GM23248 (cell line): ENCODE results near the gene AAGAB. TPM values are rescaled to one million over a fixed set of nuclear protein-coding genes. Genes with fewer than 3 reads are reported as not detected.
"Not testable (repeated sequence)": the region's sequence is repeated elsewhere in the genome, so short reads cannot be mapped to it uniquely, and the experiment has no call there.

Source experiments
- DNase-seq: peaks from one replicate; pipeline ENCODE4 v3.0.0-alpha.2; 2015
- H2AFZ ChIP-seq: fragments of 200-600 bp; sonication (generic); 2 replicates; pipeline ENCODE4 v1.6.1; 2016; ENCODE audit warnings: antibody characterized with exemption
- H3F3A ChIP-seq: fragments of 200-600 bp; sonication (generic); 2 replicates; pipeline ENCODE4 v1.6.1; 2016; ENCODE audit warnings: mild to moderate bottlenecking, antibody characterized with exemption, mixed run types; ENCODE audit not compliant: insufficient read depth
- H3K27ac ChIP-seq: fragments of 200-600 bp; sonication (generic); 2 replicates; pipeline ENCODE4 v1.5.1; 2016; ENCODE audit warnings: mild to moderate bottlenecking
- H3K27me3 ChIP-seq: fragments of 200-600 bp; sonication (generic); replicated peaks from 2 replicates; pipeline ENCODE4 v1.6.1; 2016; ENCODE audit warnings: mild to moderate bottlenecking; ENCODE audit not compliant: insufficient read depth
- H3K36me3 ChIP-seq: fragments of 200-600 bp; sonication (generic); 2 replicates; pipeline ENCODE4 v1.6.1; 2016; ENCODE audit warnings: low read depth, mild to moderate bottlenecking
- H3K4me1 ChIP-seq: fragments of 200-600 bp; sonication (generic); 2 replicates; pipeline ENCODE4 v1.6.1; 2016; ENCODE audit warnings: mild to moderate bottlenecking; ENCODE audit not compliant: insufficient read depth
- H3K4me2 ChIP-seq: fragments of 200-600 bp; sonication (generic); one replicate; pipeline ENCODE4 v1.6.1; 2016; ENCODE audit warnings: mild to moderate bottlenecking; ENCODE audit not compliant: unreplicated experiment
- H3K4me3 ChIP-seq: fragments of 200-600 bp; sonication (generic); 2 replicates; pipeline ENCODE4 v1.5.1; 2016; ENCODE audit warnings: mild to moderate bottlenecking
- H3K79me2 ChIP-seq: fragments of 200-600 bp; sonication (generic); 2 replicates; pipeline ENCODE4 v1.6.1; 2016; ENCODE audit warnings: mild to moderate bottlenecking; ENCODE audit not compliant: insufficient read depth
- H3K9ac ChIP-seq: fragments of 200-600 bp; sonication (generic); 2 replicates; pipeline ENCODE4 v1.6.1; 2016; ENCODE audit warnings: mild to moderate bottlenecking
- H3K9me2 ChIP-seq: fragments of 200-600 bp; sonication (generic); 2 replicates; pipeline ENCODE4 v1.6.1; 2016; ENCODE audit warnings: mixed run types, mild to moderate bottlenecking, moderate library complexity; ENCODE audit not compliant: insufficient read depth
- H3K9me3 ChIP-seq: fragments of 200-600 bp; sonication (generic); one replicate; pipeline ENCODE4 v1.6.1; 2017; ENCODE audit warnings: low read depth
- H4K20me1 ChIP-seq: fragments of 200-600 bp; sonication (generic); 2 replicates; pipeline ENCODE4 v1.6.0; 2016; ENCODE audit not compliant: insufficient read depth
- EZH2 ChIP-seq: fragments of 200-600 bp; sonication (generic); IDR thresholded peaks from 2 replicates; pipeline ENCODE4 v1.6.1; 2018; ENCODE audit warnings: antibody characterized with exemption, mild to moderate bottlenecking; ENCODE audit not compliant: insufficient read depth, poor library complexity, severe bottlenecking
- EZH2phosphoT487 ChIP-seq: fragments of 200-600 bp; sonication (generic); IDR thresholded peaks from 2 replicates; pipeline ENCODE4 v1.6.1; 2018; ENCODE audit warnings: antibody characterized with exemption, moderate library complexity, mild to moderate bottlenecking, low read depth; ENCODE audit not compliant: insufficient read depth
- WGBS, 2 experiments: methylation state at CpG; one replicate each; pipeline ENCODE4 v1.1.6; 2015 to 2017; ENCODE audit warnings: low lambda C conversion rate in 2 of 2, low coverage in 1 of 2; ENCODE audit errors: missing lambda C conversion rate in 2 of 2; 5-methylcytosine and 5-hydroxymethylcytosine counted together
- in situ Hi-C: fragments of 300-500 bp; cut with MboI; formaldehyde crosslinking; loops from 2 replicates; pipeline ENCODE4 v1.15.0; 2020
- polyA plus RNA-seq: library from polyadenylated mRNA; unstranded; fragments of >200 nt; fragmentation: Nextera tagmentation; extraction: Ambion mirVana; gene quantifications from 2 replicates; pipeline ENCODE4 v1.2.1, GENCODE V29; 2016
- total RNA-seq: library from RNA; depleted of rRNA; stranded (reverse); fragments of >200 nt; shearing (Covaris generic); gene quantifications from 2 replicates; pipeline ENCODE4 v1.2.3, GENCODE V29; 2014; rRNA removed

AAGAB gene
- total and polyA plus RNA-seq, 2 experiments from 2014 or later: 40.9 to 43.3 TPM

DNA sequence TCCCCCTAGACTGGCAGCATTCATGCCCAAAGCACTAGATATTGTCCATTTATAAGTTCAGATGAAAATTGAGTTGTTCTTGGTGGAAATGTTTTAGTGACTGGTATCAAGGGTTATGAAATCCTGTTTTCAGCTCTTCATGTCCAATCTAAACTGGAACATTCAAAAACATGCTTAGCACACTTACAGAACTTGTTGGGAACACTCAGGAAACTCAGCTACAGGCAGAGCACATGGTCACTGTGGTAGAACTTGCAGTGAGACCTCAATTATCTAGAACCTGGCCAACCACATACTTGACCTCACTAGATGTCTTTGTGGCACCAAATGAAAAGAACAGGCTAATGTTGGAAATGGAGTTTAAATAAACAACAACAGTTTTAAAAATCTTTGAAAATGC is 100.2 kb downstream of the AAGAB start:
- Histone ChIP-seq H4K20me1 (no peaks in the 10 kb centered on the region), H3K27ac (no peak overlapping the region), H3K9me2 (no peaks in the 10 kb centered on the region), H3F3A (peaks cover 35% of the 10 kb centered on the region), H2AFZ (no peak overlapping the region), H3K4me1 (peaks cover 20% of the 10 kb centered on the region), H3K9me3 (no peaks in the 10 kb centered on the region), H3K9ac (no peak overlapping the region), H3K4me3 (no peak overlapping the region), H3K4me2 (no peak overlapping the region), H3K27me3 (no peaks in the 10 kb centered on the region), H3K36me3 (peaks cover 11% of the 10 kb centered on the region; the same call in 1 of the 2 replicates), H3K79me2 (peaks cover 86% of the 10 kb centered on the region)
- TF ChIP-seq EZH2phosphoT487: no peak
- no peak for TF ChIP-seq EZH2
- no peak for DNase-seq
- in situ Hi-C loops: no loop called here

GRCh38 chr15:67153044-67153443 is 101.4 kb downstream of the AAGAB start:
- H3K9ac ChIP-seq, H3K4me3 ChIP-seq, in situ Hi-C loops, H3K4me2 ChIP-seq, H3K9me3 ChIP-seq, H3K27ac ChIP-seq, H2AFZ ChIP-seq, DNase-seq, H4K20me1 ChIP-seq, H3K27me3 ChIP-seq, H3K9me2 ChIP-seq: not testable (repeated sequence)
- Histone ChIP-seq H3K36me3 (peaks cover 11% of the 10 kb centered on the region; the same call in 1 of the 2 replicates), H3F3A (peaks cover 43% of the 10 kb centered on the region), H3K4me1 (peaks cover 32% of the 10 kb centered on the region), H3K79me2 (peaks cover 82% of the 10 kb centered on the region)
- WGBS, 2 experiments: 95 to 97% methylated on average over 6 of the region's 6 CpGs

DNA sequence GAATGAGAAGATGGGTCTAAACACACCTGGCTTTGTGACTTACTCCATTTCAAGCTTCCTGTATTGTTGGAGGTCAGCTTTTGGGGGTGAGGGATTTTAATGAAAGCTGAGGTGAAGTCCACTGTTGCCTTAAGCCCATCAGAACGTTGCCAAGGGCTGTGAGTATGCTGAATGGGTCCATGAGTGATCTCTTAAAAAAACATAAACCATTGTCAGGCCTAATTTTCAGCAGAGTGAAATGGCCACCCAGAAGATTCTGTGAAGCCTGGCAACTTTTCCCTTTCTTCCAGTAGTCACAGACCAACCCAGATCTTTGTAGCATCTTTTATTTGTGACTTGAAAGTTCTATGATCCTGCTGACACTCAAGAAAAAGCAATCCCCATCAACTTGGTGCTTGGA is 102.0 kb downstream of the AAGAB start:
- H3K79me2 ChIP-seq: peaks cover 82% of the 10 kb centered on the region
- no peak for DNase-seq
- H3K4me2 ChIP-seq: no peak overlapping the region
- in situ Hi-C loops: no loop called here
- peaks cover 49% of the 10 kb centered on the region for H3F3A ChIP-seq
- TF ChIP-seq EZH2phosphoT487 (no peak), EZH2 (no peak)
- no peak overlapping the region for H2AFZ ChIP-seq
- H3K27me3 ChIP-seq: no peaks in the 10 kb centered on the region
- no peaks in the 10 kb centered on the region for H3K9me2 ChIP-seq
- H3K27ac ChIP-seq: peak overlapping the region; percentile 97; the same call in 1 of the 2 replicates
- H3K9me3 ChIP-seq: no peaks in the 10 kb centered on the region
- WGBS, 2 experiments: 74 to 92% methylated on average over 1 of the region's 1 CpG
- peaks cover 11% of the 10 kb centered on the region; the same call in 1 of the 2 replicates for H3K36me3 ChIP-seq
- H3K4me1 ChIP-seq: peaks cover 38% of the 10 kb centered on the region
- no peaks in the 10 kb centered on the region for H4K20me1 ChIP-seq
- H3K4me3 ChIP-seq: no peak overlapping the region
- H3K9ac ChIP-seq: no peak overlapping the region

Other genes starting within 250 kb of the AAGAB start
- 34.0 and 50.1 TPM in 2 replicates for gene SMAD3, start 189.1 kb downstream of the AAGAB start, total RNA-seq
- gene SMAD3, start 189.1 kb downstream of the AAGAB start, polyA plus RNA-seq: 30.8 and 30.9 TPM in 2 replicates
- gene IQCH, start 125 bp upstream of the AAGAB start, total RNA-seq: 1.8 and 4.1 TPM in 2 replicates
- 1.8 and 2.1 TPM in 2 replicates for gene IQCH, start 125 bp upstream of the AAGAB start, polyA plus RNA-seq